ENCODE data around the gene TMPO.
A peak's percentile ranks its signal among the peaks of the same experiment; 100 is the strongest.
"Not testable (repeated sequence)": the region's sequence is repeated elsewhere in the genome, so short reads cannot be mapped to it uniquely, and the experiment has no call there.

The TMPO gene

GRCh38 chr12:98579347-98579746, 64.0 kb downstream of the TMPO start:
- DNase-seq: no peak

GRCh38 chr12:98579835-98580234, 64.4 kb downstream of the TMPO start:
- DNase-seq: no peak

- DNase-seq: no peak
These were observed 65.3 kb downstream of the TMPO start for GRCh38 chr12:98580695-98581094.

- no peak for DNase-seq
These were observed 65.7 kb downstream of the TMPO start for GRCh38 chr12:98581101-98581500.

GRCh38 chr12:98582093-98582492, 66.7 kb downstream of the TMPO start:
- DNase-seq: no peak

- no peak for DNase-seq
These were observed 71.7 kb downstream of the TMPO start for GRCh38 chr12:98587084-98587483.

- DNase-seq: no peak
These were observed 75.8 kb downstream of the TMPO start for GRCh38 chr12:98591209-98591608.

- no peak for DNase-seq
These were observed 77.5 kb downstream of the TMPO start for GRCh38 chr12:98592825-98593322.

GRCh38 chr12:98593351-98594049, 78.1 kb downstream of the TMPO start, which contains the start of gene SLC25A3:
Gene SLC25A3, plus strand, starts transcription at chr12:98593686. Its CDS starts 293 bp downstream, at chr12:98593979.
- peak; percentile 93 to 94 for DNase-seq

- no peak for DNase-seq
These were observed 78.9 kb downstream of the TMPO start for GRCh38 chr12:98594050-98594835.

- DNase-seq: no peak
These were observed 80.0 kb downstream of the TMPO start for GRCh38 chr12:98595243-98595988.

GRCh38 chr12:98597313-98597712, 81.9 kb downstream of the TMPO start:
- not testable (repeated sequence) for DNase-seq
